OCI-M2 (cell line): ENCODE data around the gene GSK3A.

ENCODE experiments used
- DNase-seq: peaks from one replicate; lab custom pipeline; 2025; ENCODE audit not compliant: unreplicated experiment; lab: John Stamatoyannopoulos, UW

GSK3A gene

GRCh38 chr19:42249769-42250168, 7.4 kb upstream of the GSK3A start:
- no peak for DNase-seq

GRCh38 chr19:42249149-42249750, 6.8 kb upstream of the GSK3A start:
- DNase-seq, result no peak

GRCh38 chr19:42248270-42249148, 6.1 kb upstream of the GSK3A start:
- DNase-seq, result no peak

GRCh38 chr19:42247640-42248199, 5.3 kb upstream of the GSK3A start:
- no peak for DNase-seq

GRCh38 chr19:42246922-42247639, 4.7 kb upstream of the GSK3A start:
- DNase-seq, result no peak

GRCh38 chr19:42246143-42246921, 3.9 kb upstream of the GSK3A start:
- no peak for DNase-seq

- DNase-seq, result no peak
Observed at GRCh38 chr19:42245231-42245630, 2.8 kb upstream of the GSK3A start.

- DNase-seq, result peak; percentile 92
Observed at GRCh38 chr19:42244347-42245220, 2.2 kb upstream of the GSK3A start.

- no peak for DNase-seq
Observed at GRCh38 chr19:42242069-42242511, 312 bp downstream of the GSK3A start.

GRCh38 chr19:42241279-42241678, 1.1 kb downstream of the GSK3A start:
- DNase-seq, result no peak

- no peak for DNase-seq
Observed at GRCh38 chr19:42239544-42240220, 2.7 kb downstream of the GSK3A start.

GRCh38 chr19:42235181-42235580, 7.2 kb downstream of the GSK3A start:
- no peak for DNase-seq

GRCh38 chr19:42234364-42234763, 8.0 kb downstream of the GSK3A start:
- no peak for DNase-seq

- no peak for DNase-seq
Observed at GRCh38 chr19:42233678-42234292, 8.6 kb downstream of the GSK3A start.

- no peak for DNase-seq
Observed at GRCh38 chr19:42233106-42233505, 9.3 kb downstream of the GSK3A start.

- no peak for DNase-seq
Observed at GRCh38 chr19:42232435-42232834, 10.0 kb downstream of the GSK3A start.

- no peak for DNase-seq
Observed at GRCh38 chr19:42230571-42230970, 11.8 kb downstream of the GSK3A start.

- no peak for DNase-seq
Observed at GRCh38 chr19:42229855-42230351, 12.5 kb downstream of the GSK3A start.
